Colonic mucosa (tissue), 4 donors: ENCODE measurements around the gene POLR1G. TPM values are rescaled to one million over a fixed set of nuclear protein-coding genes. Genes with fewer than 3 reads are reported as not detected.
"Not testable (repeated sequence)": the region's sequence is repeated elsewhere in the genome, so short reads cannot be mapped to it uniquely, and the experiment has no call there.

Experiments used
- DNase-seq: peaks from one replicate; pipeline ENCODE4 v3.0.0-alpha.2; 2020
- H3K27ac ChIP-seq: fragments of 200-600 bp; one replicate; pipeline ENCODE4 v1.8.0; 2021
- H3K27me3 ChIP-seq: fragments of 200-600 bp; one replicate; pipeline ENCODE4 v1.8.0; 2021
- H3K36me3 ChIP-seq: fragments of 200-600 bp; one replicate; pipeline ENCODE4 v1.8.0; 2021
- H3K4me1 ChIP-seq: fragments of 200-600 bp; one replicate; pipeline ENCODE4 v1.8.0; 2021; ENCODE audit warnings: mild to moderate bottlenecking
- H3K4me3 ChIP-seq: fragments of 200-600 bp; one replicate; pipeline ENCODE4 v1.8.0; 2021
- H3K9ac ChIP-seq, 2 donors: one replicate each; pipeline ENCODE4 v1.7.0; 2013; ENCODE audit warnings: control low read depth in 2 of 2, low read depth in 2 of 2, low read length in 2 of 2
- H3K9me3 ChIP-seq: fragments of 200-600 bp; one replicate; pipeline ENCODE4 v1.8.0; 2021
- CTCF ChIP-seq: fragments of 200-600 bp; IDR thresholded peaks from one replicate; pipeline ENCODE4 v1.8.0; 2022; ENCODE audit warnings: antibody characterized with exemption, mild to moderate bottlenecking
- intact Hi-C: fragments of 100-400 bp; cut with DNase I; formaldehyde crosslinking; loops from one replicate; pipeline ENCODE4 v1.14.1; 2022
- total RNA-seq, 2 donors: library from RNA; stranded (reverse); fragmentation: NEBNext Ultra II Directional in 1 of 2; extraction: Animal tissue kit (Norgen Biotek cat#: 25700) in 1 of 2; gene quantifications; one replicate each; pipeline ENCODE4 v1.2.1, GENCODE V29; 2021
- donor health status: healthy.
- donor health status: DM: no; HTN: no; CAD: no.
- donor health status: DM: no; HTN: no; CAD: no.

The POLR1G gene
- total RNA-seq, 2 donors from 2014 or later = 2.0 to 8.5 TPM

GRCh38 chr19:45405435-45406225 lies 814 bp upstream of the POLR1G start:
- Histone ChIP-seq H3K9ac (peak overlapping the region; percentile 69 to 86), H3K4me3 (peak overlapping the region; percentile 81), H3K4me1 (peaks cover 20% of the 10 kb centered on the region), H3K27me3 (no peaks in the 10 kb centered on the region), H3K36me3 (no peaks in the 10 kb centered on the region), H3K9me3 (no peaks in the 10 kb centered on the region), H3K27ac (peak overlapping the region; percentile 89)
- intact Hi-C loops = no loop called here
- no peak for TF ChIP-seq CTCF
- peak; percentile 94 for DNase-seq

GRCh38 chr19:45407091-45407375 lies 589 bp downstream of the POLR1G start:
- intact Hi-C loops = no loop called here
- no peaks in the 10 kb centered on the region for H3K27me3 ChIP-seq
- H3K9ac ChIP-seq = peak overlapping the region; percentile 64 to 86
- TF ChIP-seq CTCF = no peak
- peaks cover 20% of the 10 kb centered on the region for H3K4me1 ChIP-seq
- H3K4me3 ChIP-seq = peak overlapping the region; percentile 81
- H3K9me3 ChIP-seq = no peaks in the 10 kb centered on the region
- no peak for DNase-seq
- H3K27ac ChIP-seq = no peak overlapping the region
- no peaks in the 10 kb centered on the region for H3K36me3 ChIP-seq

GRCh38 chr19:45407585-45407984 lies 1.1 kb downstream of the POLR1G start:
- intact Hi-C loops, H3K4me3 ChIP-seq, DNase-seq: not testable (repeated sequence)

GRCh38 chr19:45408121-45408520 lies 1.7 kb downstream of the POLR1G start:
- H3K4me3 ChIP-seq = no peak overlapping the region
- DNase-seq = no peak
- H3K27ac ChIP-seq = no peak overlapping the region
- intact Hi-C loops = no loop called here
- no peaks in the 10 kb centered on the region for H3K27me3 ChIP-seq
- H3K9ac ChIP-seq = no peak overlapping the region
- no peaks in the 10 kb centered on the region for H3K9me3 ChIP-seq
- TF ChIP-seq CTCF = no peak
- peaks cover 14% of the 10 kb centered on the region for H3K4me1 ChIP-seq
- H3K36me3 ChIP-seq = no peaks in the 10 kb centered on the region

More at GRCh38 chr19:45407585-45407984, 1.1 kb downstream of the POLR1G start:
- H3K4me1 ChIP-seq = peaks cover 18% of the 10 kb centered on the region
- not testable (repeated sequence) for H3K27me3 ChIP-seq, H3K9me3 ChIP-seq, H3K9ac ChIP-seq, H3K36me3 ChIP-seq, H3K27ac ChIP-seq

- Histone ChIP-seq H3K4me1 (peaks cover 5% of the 10 kb centered on the region), H3K4me3 (no peak overlapping the region), H3K27ac (no peak overlapping the region), H3K9ac (no peak overlapping the region), H3K36me3 (no peaks in the 10 kb centered on the region), H3K9me3 (no peaks in the 10 kb centered on the region), H3K27me3 (no peaks in the 10 kb centered on the region)
- no peak for DNase-seq
- TF ChIP-seq CTCF = no peak
- intact Hi-C loops = no loop called here
These were observed 2.5 kb downstream of the POLR1G start for GRCh38 chr19:45408830-45409556.

GRCh38 chr19:45409557-45409920 lies 3.1 kb downstream of the POLR1G start:
- Histone ChIP-seq H3K9ac (no peak overlapping the region), H3K36me3 (no peaks in the 10 kb centered on the region), H3K4me1 (peaks cover 5% of the 10 kb centered on the region), H3K27ac (no peak overlapping the region), H3K9me3 (no peaks in the 10 kb centered on the region), H3K4me3 (no peak overlapping the region), H3K27me3 (no peaks in the 10 kb centered on the region)
- no peak for TF ChIP-seq CTCF
- intact Hi-C loops = no loop called here
- no peak for DNase-seq

- DNase-seq, H3K9ac ChIP-seq, H3K9me3 ChIP-seq, intact Hi-C loops, H3K27me3 ChIP-seq, H3K4me3 ChIP-seq, H3K4me1 ChIP-seq, H3K36me3 ChIP-seq, H3K27ac ChIP-seq: not testable (repeated sequence)
These were observed 3.9 kb downstream of the POLR1G start for GRCh38 chr19:45410330-45410729.
